ENCODE results near the gene UNC79.

DNA sequence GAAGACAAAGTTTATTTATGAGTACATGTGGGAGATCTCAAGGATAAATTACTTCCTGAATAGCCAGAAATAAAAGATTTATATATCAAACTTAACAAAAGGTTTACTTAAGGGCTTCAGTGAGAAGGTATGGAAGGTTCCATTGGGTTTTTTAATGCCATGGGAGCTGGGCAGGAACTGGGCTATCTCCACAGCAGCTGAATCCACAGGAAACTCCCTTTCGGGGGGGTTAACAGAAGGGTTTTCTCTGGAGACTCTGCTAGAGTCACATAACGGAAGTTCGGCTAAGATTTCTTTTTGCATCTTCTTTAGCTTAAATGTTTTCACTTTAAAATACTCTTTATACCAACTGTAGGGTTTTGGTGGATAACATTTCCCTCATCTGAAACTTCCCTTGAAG, 113.5 kb downstream of the UNC79 start:
- no peak for TF ChIP-seq CTCF (IDR thresholded peaks at IDR 0.05; ENCODE audit: insufficient read depth, low read length, poor library complexity, severe bottlenecking)
- TF ChIP-seq EZH2phosphoT487 (conservative IDR thresholded peaks at IDR 0.05; ENCODE audit: low read length) = no peak
